Medulla oblongata (tissue), 1 donor: ENCODE measurements around the gene MTARC2.
A peak's percentile ranks its signal among the peaks of the same experiment; 100 is the strongest.

Source experiments
- DNase-seq: peaks from one replicate; pipeline ENCODE4 v3.0.0-alpha.2; 2015; ENCODE audit errors: extremely low spot score

The MTARC2 gene

DNA sequence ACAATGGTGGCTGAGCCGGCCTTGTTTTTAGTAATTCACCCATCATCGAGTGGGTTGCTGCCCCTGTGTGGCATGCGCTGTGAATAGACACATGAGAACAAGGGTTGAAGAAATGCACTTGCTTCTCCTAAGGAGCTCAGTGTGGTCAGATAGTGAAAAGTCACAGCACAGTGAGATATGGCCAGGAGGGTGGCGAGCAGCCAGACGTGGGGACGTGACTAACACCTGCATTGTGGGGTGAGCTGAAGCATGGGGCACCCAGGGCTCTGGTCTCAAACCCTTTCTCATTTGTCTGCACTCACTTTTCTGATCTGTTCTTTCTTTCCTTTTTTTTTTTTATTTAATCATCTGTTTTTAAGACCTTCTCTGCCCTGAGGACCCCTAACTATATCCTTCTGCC lies 52.1 kb downstream of the MTARC2 start:
- DNase-seq, result no peak

DNA sequence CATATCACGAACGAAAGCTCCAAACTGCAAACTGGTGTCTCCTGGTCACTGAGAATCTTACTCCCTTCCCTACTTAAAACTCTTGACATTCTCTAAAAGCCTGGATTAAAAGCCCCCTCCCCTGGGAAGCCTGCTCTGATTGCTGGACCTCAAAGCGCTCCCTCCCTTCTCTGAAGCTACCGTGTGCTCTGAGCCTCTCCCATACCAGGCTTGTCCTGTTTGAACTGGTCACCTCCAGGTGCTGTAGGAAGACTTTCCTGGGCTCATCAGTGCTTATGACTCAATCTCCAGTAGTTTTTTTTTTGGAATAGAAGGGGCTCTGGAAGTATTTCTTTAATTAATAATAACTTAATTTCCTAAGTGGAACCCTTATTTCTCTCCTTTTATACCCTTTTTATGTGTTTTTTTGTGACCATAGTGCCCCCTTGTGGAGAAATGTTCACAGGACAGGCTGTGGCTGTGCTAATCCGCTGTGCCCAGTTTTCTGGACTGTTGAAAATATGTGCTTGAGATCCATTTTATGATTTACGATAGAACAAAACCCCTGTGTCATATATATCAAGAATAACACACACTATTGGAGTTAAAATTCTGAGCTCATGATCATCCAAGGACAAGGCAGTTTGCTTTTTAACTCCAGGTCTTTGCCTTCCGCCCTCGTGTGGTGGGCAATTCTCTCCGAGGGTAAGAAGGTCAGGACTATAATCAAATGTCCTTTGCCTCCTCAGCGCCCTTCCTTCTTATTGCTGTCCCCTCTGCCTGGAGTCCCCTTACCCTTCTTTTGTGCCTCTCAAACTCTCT lies 55.5 kb downstream of the MTARC2 start:
- DNase-seq, result peak; percentile 55

DNA sequence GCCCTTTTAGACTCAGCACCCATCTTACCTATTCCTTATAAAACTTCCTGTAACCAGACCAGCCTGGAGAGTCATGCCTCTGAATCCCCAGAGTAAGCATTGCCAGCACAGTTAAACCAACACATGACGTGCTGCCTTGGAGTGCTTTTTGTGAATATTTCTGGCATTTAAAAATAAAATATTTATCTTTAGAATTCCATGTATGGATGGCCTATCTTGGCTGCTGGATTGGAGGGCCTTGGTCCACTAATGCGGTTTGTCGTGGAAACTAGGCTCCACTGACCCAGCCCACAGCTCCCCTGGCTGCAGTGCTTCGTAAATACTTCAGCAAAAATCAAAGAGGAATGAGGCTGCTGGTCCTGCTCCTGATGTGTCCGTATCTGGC lies 56.1 kb downstream of the MTARC2 start:
- DNase-seq, result no peak

DNA sequence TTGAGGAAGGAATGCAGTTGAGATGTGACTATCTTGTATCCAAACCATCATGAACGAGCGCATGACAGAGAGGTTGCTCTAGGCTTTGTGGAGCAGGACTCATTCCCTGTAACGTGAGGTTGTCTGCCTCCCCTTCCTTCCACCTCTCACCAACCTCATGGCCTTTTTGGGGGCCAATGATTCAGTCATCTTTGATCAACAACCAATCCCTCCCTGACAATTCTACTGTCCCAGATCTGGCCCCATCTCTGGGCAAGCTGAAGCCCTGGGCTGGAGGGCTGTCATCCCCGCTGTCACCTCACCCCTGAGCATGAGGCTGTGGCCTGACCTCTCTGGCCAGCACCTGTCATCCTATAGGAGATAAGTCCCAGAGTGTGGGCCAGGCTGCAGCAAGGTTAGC lies 58.3 kb downstream of the MTARC2 start:
- DNase-seq, result no peak

DNA sequence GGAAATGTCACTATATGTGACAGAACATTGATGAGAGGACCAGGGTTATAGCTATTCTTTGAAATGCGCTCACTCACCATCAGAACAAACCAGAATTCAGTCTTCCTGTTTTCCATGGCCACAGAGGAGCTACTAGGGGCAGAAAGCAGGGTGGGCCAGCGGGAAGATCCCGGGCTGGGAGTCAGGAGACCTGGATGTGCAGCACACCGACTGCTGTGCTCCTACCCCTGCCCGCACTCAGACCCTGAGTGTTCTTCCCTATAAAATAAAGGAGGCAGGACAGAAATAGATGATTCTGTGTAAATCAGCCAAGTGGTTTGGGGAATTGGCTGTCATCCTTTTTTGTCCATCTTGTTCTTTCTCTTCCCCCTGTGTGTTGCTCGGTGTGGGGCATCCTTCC lies 59.6 kb downstream of the MTARC2 start:
- DNase-seq, result no peak

DNA sequence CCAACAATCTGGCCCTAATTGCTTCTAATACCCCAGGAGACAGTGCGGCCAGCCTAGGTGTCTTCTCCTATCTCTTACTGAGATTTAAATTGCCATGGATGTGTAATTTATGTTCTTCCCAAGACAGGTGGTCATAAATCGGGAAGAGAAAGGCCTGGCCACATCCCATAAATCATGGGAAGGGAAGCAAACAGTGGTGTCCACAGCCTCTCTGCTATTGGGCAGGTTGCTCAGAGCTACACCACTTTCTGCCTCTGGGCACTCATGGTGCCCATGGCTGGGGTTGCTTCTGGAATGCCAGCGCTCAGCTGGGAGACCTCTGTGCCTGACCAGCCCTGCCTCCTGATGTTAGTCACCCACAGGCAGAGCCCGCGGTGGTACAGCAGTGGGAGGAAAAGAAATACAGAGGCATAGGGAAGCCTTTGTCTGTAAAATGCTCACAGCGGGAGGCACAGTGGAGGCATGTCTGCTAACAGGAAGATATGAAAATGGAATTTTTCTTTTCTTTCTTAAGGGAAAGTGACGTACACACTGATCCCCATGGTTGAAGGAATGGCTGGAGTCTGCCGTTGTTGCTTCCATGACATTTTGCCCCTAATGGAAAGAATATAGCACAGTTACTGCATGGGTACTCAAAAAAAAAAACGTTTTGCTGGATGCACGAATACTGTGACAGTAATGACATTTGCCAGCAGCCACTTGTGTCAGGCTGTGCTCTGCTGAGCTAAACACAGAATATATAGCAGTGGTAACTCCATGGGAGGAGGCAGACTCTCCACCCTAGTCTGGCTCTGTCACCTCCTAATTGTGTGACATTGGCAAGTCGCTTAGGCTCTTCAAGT lies 60.4 kb downstream of the MTARC2 start:
- peak; percentile 17 for DNase-seq

DNA sequence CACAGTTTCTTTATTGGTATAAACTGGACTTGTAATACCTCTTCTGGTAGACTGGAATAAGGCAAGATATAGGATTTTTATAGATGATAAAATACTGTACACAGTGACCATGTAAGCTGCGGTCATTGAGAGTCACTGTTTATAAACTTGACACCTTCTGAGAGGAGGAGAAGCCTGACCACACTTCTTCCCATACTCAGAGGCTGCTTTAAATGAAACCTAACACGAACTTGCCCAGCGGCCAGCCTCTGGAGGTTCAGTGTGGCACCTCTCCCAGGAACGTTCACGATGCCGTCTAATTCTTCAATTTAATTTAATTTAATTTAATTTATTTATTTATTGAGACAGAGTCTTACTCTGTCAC lies 61.0 kb downstream of the MTARC2 start:
- DNase-seq, result no peak

DNA sequence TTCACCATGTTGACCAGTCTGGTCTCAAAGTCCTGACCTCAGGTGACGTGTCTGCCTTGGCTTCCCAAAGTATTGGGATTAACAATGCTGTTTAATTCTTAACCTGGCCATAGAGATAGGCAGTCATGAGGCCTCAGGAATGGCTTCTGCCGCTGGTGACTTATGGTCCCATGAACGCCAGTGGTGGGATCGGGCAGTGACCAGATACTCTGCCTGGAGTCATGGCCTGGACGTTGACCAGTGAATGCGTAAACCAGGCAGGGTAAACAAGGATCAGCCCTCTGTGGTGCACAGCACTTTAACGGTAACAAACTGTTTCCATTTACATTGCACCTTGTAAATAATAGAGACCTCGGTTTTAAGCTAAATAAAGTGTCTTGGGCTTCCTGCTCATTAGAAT lies 61.6 kb downstream of the MTARC2 start:
- DNase-seq, result no peak

DNA sequence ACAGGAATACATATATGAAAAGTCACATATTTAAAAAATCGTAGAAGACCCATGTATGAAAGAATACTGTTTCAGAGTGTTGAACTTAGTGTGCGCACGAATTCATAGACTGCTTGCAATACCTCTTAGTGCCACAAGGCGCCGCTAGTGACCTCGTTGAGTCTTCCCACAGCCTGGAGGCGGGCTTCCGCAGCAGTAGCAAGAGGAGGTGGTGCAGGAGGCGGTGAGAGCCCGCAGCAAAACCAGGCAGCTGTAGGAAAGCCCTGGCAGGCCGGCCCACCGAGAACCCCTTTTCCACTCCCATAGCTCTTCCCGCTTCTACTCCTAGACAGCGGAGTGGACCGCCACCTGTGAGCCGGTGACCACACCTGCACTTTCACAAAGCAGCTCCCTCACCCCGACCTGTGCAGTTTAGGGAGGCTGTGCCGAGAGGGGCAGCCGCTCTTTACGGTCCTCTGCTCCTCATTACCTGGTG lies 62.1 kb downstream of the MTARC2 start:
- peak; percentile 56 for DNase-seq

DNA sequence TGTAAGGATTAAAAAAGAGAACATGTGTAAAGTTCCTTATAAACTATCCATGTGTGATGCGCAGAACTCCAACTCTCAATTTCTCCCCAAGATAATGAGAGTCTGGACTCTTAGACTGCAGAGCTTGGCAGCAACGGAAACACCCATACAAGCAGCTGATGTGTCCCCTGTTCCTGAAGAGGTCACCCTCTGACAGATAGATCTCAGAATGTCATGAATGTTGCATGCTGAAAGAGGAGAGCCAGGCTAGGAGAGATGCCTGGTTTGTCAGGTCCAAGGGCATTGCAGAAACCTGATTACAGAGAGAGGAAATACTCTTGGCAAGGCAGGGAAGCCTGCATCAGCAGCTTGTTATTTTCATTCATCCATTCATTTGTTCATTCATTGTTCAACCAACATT lies 62.8 kb downstream of the MTARC2 start:
- no peak for DNase-seq

DNA sequence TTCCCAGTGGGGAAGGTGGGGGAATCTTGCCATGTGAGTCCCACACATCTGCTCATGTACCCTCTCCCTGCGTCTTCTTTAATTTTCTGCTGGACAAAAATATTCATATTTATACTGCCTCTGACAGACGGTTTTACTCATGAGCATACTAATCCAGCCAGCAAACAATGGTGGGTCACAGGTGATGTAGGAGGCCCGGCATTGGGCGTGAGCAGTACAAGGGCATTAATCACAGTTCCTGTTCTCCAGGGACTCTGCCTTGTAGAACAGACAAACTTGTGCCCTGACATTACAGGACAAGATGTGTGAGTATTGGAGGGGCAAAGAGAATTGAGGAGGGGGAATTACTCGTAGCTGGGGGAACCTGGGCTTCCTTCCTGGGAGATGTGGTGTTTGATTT lies 63.6 kb downstream of the MTARC2 start:
- no peak for DNase-seq

DNA sequence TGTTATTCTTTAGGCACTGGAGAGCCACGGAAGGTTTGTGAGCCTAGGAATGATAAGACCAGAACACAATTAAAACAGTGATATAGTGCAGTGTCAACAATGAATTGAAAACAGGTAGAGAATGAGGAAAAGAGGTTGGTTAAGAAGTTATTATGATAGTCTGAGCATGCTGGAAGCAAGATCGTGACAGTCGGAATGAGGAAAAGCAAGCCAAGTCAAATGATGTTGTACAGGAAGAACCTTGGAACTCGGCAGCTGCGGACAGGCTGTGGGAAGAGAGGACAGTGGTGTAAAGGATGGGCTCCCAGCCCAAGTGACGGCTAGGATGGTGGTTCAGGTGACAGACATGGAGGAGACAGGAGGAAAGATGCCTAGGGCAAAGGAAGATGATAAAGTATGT lies 64.2 kb downstream of the MTARC2 start:
- no peak for DNase-seq

DNA sequence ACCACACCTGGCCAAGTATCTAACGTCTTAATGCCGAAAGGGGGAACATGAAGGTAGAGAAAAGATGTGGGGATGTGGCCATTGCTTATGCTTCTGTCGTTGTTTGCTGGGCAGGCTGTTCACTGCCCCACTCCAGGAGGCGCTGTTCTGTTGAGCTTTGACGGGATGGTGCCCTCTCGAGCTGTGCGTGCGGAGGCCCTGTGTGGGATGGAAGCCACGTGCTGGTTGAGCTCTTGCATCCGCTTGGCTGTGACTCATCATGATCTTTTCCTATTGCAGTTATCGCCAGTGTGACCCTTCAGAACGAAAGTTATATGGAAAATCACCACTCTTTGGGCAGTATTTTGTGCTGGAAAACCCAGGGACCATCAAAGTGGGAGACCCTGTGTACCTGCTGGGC lies 64.9 kb downstream of the MTARC2 start:
- DNase-seq, result no peak

DNA sequence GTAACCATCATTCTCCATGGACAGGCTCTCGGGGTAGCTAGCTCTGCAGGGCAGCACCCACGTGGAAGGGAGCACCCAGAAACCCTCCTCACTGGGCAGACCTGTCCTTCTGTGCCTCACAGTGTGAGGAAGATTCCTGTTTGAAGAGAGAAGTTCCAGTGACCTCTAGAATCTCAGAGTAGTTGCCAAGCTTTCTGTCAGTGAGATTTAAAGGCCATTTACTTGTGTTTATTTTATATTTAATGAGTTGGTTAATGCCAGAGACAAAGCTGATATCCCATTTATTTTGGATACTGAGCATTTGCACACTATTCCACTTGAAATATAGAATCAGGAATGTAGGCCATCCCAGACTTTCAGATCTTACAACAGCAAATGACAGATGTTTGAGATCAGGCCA lies 67.3 kb downstream of the MTARC2 start:
- DNase-seq, result no peak

DNA sequence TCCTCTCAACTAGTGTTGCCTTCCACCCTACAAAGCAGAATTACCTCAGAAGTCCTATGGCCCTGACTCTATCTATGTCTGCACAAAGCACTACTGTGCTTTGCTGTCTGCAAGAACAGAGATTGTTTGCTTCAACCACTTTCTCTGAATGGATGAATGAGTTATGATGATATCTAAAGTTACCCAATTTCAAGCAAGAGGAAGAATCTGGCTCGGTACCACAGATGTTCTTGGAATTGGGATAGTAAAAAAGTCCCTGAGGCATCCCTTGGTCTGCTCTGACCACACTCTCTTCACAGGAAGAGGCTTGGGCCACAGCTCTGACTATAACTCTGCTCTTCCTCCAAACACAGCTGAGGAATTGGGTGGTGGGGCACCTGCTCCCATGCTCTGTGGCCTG lies 69.8 kb downstream of the MTARC2 start:
- no peak for DNase-seq

DNA sequence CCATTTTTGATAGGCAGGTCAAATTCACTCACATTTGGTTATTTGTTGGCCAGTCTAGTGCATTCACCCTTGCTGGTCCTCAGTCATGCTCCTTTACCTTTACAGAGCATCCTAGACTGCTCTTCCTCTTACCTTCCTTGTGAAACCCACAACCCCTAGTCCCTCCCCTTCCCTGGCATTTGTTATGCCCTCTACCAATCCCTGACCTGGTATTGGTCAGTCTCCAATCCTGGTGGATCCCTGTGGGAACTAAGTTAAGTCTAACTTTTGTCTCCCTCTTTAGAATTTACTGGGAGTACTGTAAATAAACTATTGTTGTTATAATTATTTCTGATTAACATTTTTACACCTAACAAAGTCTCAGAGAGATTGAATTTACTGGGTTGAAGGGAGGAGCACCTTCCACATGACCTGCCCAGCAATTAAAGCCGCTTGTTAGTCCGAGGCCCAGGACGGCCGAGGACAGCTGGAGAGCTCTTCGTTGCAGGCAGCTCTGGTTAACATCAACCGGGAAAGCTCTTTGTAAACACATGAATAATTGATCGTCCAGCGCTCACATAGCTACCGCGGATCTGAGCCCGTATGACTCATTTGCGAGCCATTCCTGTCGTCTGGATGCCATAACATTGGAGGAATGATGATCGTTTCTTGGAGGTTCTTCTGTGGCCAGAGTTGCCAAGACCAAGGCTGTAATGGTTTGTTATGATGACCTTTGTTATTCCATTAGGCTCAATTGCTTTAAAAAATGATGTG lies 70.5 kb downstream of the MTARC2 start:
- no peak for DNase-seq

DNA sequence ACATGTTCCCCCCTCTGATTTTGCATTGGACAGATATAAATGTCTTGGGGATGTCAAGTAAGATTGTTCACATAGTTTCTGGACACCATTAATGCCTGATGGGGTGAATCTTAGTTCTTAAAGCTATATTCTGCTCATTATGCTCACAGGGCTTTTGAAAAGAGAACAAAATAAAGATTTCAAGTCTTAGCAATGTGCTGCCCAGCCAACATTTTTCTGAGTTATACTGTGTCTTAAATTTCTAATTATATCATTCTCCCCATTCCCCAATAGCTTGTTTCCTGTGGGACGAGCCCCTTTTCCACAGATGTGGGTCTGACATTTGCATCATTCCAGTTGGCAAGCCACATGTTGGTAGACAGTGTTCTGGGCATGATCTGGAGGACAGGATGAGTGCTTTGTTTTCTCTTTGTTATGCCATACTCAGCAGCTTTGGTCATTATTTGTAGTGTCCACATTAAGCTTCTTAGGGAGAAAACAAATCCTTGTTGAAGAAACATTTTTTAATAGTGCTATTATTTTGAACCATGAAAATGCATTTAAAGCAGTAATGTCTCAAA lies 71.4 kb downstream of the MTARC2 start:
- no peak for DNase-seq

DNA sequence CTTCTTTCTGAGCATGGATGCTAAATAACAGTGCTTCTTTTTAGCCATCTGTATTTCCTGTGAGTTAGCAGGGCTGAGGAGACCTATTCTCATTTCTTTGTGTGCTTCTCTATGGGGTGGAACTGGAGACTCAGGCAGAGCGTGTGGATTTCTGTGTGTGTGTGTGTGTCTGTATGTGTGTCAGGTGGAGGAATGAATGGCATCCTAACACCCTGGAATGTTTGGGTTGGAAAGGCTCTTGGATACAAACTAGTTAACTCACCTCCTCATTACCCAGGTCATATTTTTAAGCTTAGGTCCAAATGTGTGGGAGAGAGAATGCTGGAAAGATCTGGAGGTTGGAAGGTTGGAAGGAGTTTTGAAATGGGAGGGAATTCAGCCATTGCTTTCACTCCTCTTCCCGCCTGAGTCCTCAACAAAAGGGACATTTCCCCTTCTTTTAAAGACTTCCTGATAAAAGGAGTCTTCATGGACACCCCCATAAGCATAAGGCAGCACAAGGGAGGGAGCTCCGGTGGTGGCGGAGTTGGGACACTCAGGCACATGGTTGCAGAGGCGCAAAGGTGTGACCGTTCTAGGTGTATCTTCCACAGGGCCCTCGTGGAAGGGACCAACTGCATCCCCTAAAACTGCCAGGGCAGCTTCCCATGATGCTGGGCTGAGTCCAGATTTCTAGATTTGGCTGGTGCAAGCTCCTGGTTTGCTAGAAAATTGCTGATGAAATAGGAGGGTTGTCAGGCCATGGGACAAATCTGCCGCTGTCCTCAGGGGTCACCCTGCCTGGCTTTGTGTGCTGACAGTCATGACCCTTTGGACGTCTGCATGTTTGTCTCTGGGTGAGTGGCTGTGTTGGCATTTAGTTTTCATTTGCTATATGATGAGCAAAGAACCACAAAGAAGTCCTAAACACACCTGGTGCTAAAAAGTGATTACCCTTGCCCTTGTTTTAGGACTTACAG lies 76.2 kb downstream of the MTARC2 start:
- DNase-seq, result no peak

DNA sequence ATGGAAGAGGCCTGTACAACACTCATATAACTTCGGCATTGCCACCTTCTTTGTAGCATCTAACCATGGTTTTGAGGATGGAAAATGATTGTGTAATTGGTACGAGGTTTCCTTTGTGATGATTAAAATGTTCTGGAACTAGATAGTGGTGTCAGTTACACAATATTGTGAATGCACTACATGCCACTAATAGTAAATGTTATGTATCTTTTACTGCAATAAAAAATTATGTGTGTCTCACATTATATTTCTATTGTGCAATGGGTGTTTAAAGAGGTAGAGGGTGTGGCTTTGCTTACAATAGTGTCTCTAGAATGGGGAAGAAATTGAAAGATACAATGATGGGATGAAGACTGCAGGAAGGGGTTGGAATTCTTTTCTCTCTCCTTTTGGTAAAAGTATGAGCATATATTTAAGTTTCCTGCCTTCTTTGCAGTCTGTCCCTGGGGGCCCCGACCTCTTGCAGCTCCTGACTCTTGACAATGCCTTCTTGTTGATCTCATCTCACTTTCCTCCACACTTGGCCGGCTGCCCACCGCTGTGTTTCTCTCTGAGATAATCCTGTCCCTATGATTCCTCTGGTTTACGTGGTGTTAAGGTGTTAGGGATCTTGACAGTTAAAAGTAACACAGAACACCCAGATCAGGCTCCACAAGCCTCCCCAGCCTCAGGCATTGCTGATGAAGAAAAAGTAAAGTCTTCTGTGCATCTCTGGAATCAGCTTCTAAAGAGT lies 77.9 kb downstream of the MTARC2 start:
- DNase-seq, result no peak

DNA sequence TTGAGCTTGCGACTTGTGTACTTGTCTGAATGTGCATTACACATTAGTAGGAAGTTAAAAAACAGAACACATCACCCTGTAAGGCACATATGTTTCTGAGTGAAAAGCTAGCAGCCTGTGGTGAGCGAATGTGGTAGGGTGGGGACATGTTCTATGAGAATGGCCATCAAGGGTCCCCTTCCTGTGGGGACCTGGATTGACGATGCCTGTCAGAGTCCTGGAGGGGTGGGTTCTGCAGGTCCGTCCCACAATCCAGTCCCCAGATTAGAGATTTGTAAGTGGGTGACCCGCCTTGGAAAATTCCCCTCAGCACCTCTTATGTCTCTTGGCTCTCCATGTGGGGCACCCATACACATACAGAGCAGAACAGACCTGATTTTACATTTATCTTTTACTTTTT lies 78.6 kb downstream of the MTARC2 start:
- DNase-seq, result no peak
